Myocyte (in vitro differentiated cells): ENCODE results near the gene LRRC8C. TPM values are rescaled to one million over a fixed set of nuclear protein-coding genes. Genes with fewer than 3 reads are reported as not detected.
A peak's percentile ranks its signal among the peaks of the same experiment; 100 is the strongest.
"Not testable (repeated sequence)": the region's sequence is repeated elsewhere in the genome, so short reads cannot be mapped to it uniquely, and the experiment has no call there.

ENCODE experiments used
- DNase-seq: peaks from one replicate; pipeline ENCODE4 v3.0.0-alpha.2; 2012; ENCODE audit warnings: low read depth
- polyA plus RNA-seq: library from polyadenylated mRNA; unstranded; fragments of >200 nt; gene quantifications from one replicate; pipeline ENCODE4 v1.2.1, GENCODE V29; 2012; ENCODE audit warnings: missing spikeins
- total RNA-seq: library from RNA; depleted of rRNA; stranded (reverse); fragments of >200 nt; gene quantifications from 2 replicates; pipeline ENCODE4 v1.2.3, GENCODE V29; 2014

Gene LRRC8C
- total RNA-seq: 0.99 and 1.8 TPM in 2 replicates
- polyA plus RNA-seq: 0.15 TPM

GRCh38 chr1:89632657-89633247 is at the start of gene LRRC8C:
LRRC8C (plus strand) TSS chr1:89633120; CDS start chr1:89686474, 53,354 bp downstream.
- DNase-seq: peak; percentile 78

- no peak for DNase-seq
Observed at GRCh38 chr1:89584211-89584610, 48.7 kb upstream of the LRRC8C start.

GRCh38 chr1:89584781-89585180 is 48.1 kb upstream of the LRRC8C start:
- no peak for DNase-seq

GRCh38 chr1:89587729-89588161 is 45.2 kb upstream of the LRRC8C start:
- no peak for DNase-seq

- no peak for DNase-seq
Observed at GRCh38 chr1:89588480-89588879, 44.4 kb upstream of the LRRC8C start.

GRCh38 chr1:89589515-89589914 is 43.4 kb upstream of the LRRC8C start:
- peak; percentile 62 for DNase-seq

- peak; percentile 78 for DNase-seq
Observed at GRCh38 chr1:89590341-89591080, 42.4 kb upstream of the LRRC8C start.

- DNase-seq: not testable (repeated sequence)
Observed at GRCh38 chr1:89592861-89593302, 40.0 kb upstream of the LRRC8C start.

GRCh38 chr1:89594096-89594740 is 38.7 kb upstream of the LRRC8C start:
- DNase-seq: no peak

- DNase-seq: no peak
Observed at GRCh38 chr1:89596698-89597097, 36.2 kb upstream of the LRRC8C start.

GRCh38 chr1:89598450-89599331 is 34.2 kb upstream of the LRRC8C start:
- DNase-seq: peak; percentile 49

- DNase-seq: no peak
Observed at GRCh38 chr1:89599332-89599630, 33.6 kb upstream of the LRRC8C start.

GRCh38 chr1:89600451-89601224 is 32.3 kb upstream of the LRRC8C start:
- DNase-seq: no peak

GRCh38 chr1:89602871-89603404 is 30.0 kb upstream of the LRRC8C start:
- no peak for DNase-seq

- no peak for DNase-seq
Observed at GRCh38 chr1:89603651-89604413, 29.1 kb upstream of the LRRC8C start.

GRCh38 chr1:89604414-89604735 is 28.5 kb upstream of the LRRC8C start:
- DNase-seq: no peak

GRCh38 chr1:89605692-89606091 is 27.2 kb upstream of the LRRC8C start:
- DNase-seq: peak; percentile 90

GRCh38 chr1:89606227-89606980 is 26.5 kb upstream of the LRRC8C start:
- DNase-seq: no peak

GRCh38 chr1:89607156-89607555 is 25.8 kb upstream of the LRRC8C start:
- DNase-seq: no peak
